Muscle of leg (tissue), 11 donors: Measurements from ENCODE around the gene PLET1. TPM values are rescaled to one million over a fixed set of nuclear protein-coding genes. Genes with fewer than 3 reads are reported as not detected.

Experiments used
- DNase-seq: peaks from one replicate; pipeline ENCODE4 v3.0.0; 2013
- H3K27ac ChIP-seq: one replicate; pipeline ENCODE4 v1.5.1; 2013; ENCODE audit warnings: mild to moderate bottlenecking, low read length, control low read depth
- H3K27me3 ChIP-seq: one replicate; pipeline ENCODE4 v1.6.1; 2013; ENCODE audit warnings: low read length; ENCODE audit not compliant: control insufficient read depth, insufficient read depth
- H3K36me3 ChIP-seq: one replicate; pipeline ENCODE4 v1.6.1; 2013; ENCODE audit warnings: low read length; ENCODE audit not compliant: control insufficient read depth, insufficient read depth
- H3K4me1 ChIP-seq: one replicate; pipeline ENCODE4 v1.6.1; 2013; ENCODE audit warnings: low read length; ENCODE audit not compliant: control insufficient read depth, insufficient read depth
- H3K4me3 ChIP-seq: one replicate; pipeline ENCODE4 v1.5.1; 2013; ENCODE audit warnings: low read length, control low read depth
- H3K9me3 ChIP-seq: replicated peaks from 2 replicates; pipeline ENCODE4 v1.6.1; 2013; ENCODE audit warnings: low read depth, low read length; ENCODE audit not compliant: control insufficient read depth
- WGBS: methylation state at CpG from one replicate; pipeline ENCODE4 v1.1.5; 2013; ENCODE audit warnings: missing lambda C conversion rate; ENCODE audit not compliant: insufficient coverage; 5-methylcytosine and 5-hydroxymethylcytosine counted together
- polyA plus RNA-seq, 8 donors: library from polyadenylated mRNA; unstranded; fragments of 120-200 nt; gene quantifications; one replicate each; pipeline versions ENCODE4 v1.2.1 to v1.2.3, GENCODE V29; 2013; ENCODE audit warnings: inconsistent platforms in 1 of 8, low replicate concordance in 1 of 8; ENCODE audit not compliant: insufficient read length in 8 of 8, insufficient read depth in 1 of 8
- total RNA-seq: library from RNA; stranded (reverse); fragments of 120-200 nt; gene quantifications from one replicate; pipeline ENCODE4 v1.2.4, GENCODE V29; 2013

The PLET1 gene
- total and polyA plus RNA-seq, 9 donors: not detected

DNA sequence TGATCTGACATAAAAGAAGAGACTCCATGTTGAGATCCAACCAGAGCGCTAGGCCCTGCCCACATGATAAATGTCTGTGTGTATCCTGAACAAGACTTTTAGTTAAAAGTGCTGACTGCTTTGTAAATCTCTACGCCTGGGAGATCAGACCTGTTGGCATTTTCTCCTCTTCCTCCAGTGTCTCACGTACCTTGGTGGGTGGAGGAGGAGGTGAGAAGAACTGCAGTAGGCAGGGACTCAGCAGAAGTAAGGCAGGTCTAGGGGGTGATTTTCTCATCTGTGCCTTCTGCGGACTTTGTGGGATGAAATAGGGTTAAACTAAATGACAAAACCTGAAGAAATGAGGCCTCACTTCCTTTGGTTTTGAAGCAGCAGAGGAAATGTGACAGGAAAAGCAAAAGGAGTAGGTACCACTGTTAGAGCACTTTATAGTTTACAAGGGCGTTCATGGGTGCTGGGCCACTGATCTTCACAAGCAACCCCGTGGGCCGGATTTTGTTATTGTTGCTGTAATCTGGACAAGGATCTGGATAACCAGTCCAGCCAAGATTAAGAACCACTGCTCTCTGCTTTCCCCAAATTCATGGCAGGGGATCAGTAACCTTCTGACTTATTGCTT is 36.7 kb upstream of the PLET1 start:
- H3K27ac ChIP-seq: no peak overlapping the region

GRCh38 chr11:112296044-112296443 is 35.4 kb upstream of the PLET1 start:
- H3K4me1 ChIP-seq: peaks cover 4% of the 10 kb centered on the region
- DNase-seq: no peak
- H3K36me3 ChIP-seq: no peaks in the 10 kb centered on the region
- no peaks in the 10 kb centered on the region for H3K9me3 ChIP-seq
- WGBS: 89% methylated on average over 1 of the region's 4 CpGs
- peaks cover 4% of the 10 kb centered on the region for H3K27me3 ChIP-seq
- H3K27ac ChIP-seq: no peak overlapping the region
- H3K4me3 ChIP-seq: no peak overlapping the region

More for the DNA sequence above, 36.7 kb upstream of the PLET1 start:
- peaks cover 4% of the 10 kb centered on the region for H3K4me1 ChIP-seq
- H3K9me3 ChIP-seq: no peaks in the 10 kb centered on the region
- 77% methylated on average over 6 of the region's 7 CpGs for WGBS
- peaks cover 4% of the 10 kb centered on the region for H3K27me3 ChIP-seq
- H3K36me3 ChIP-seq: no peaks in the 10 kb centered on the region
- H3K4me3 ChIP-seq: no peak overlapping the region
- DNase-seq: no peak

- H3K9me3 ChIP-seq: no peaks in the 10 kb centered on the region
- H3K27ac ChIP-seq: no peak overlapping the region
- H3K4me1 ChIP-seq: peaks cover 6% of the 10 kb centered on the region
- no peaks in the 10 kb centered on the region for H3K36me3 ChIP-seq
- no peak for DNase-seq
- H3K4me3 ChIP-seq: no peak overlapping the region
- WGBS: no CpG with 5 or more reads among the region's 3 CpGs
- H3K27me3 ChIP-seq: no peaks in the 10 kb centered on the region
These were observed 34.2 kb upstream of the PLET1 start for GRCh38 chr11:112294688-112295340.

DNA sequence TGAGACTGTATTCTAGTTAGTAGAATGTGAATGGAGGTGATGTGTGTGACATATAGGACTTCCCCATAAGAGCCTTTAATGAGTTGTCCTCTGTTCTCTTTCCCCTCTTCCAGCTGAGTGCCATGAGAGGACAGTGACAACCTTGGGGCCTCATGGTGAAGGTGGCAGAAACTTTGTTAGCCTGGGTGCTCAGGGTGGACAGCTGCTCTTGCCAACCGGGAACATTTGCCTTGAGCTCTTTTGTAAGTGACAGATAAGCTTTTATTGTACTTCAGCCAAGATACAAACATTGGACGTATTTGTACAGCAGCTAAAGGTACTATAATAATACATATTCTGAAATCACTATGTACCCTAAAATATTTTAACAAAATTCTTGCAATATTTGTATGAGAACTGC is 33.0 kb upstream of the PLET1 start:
- no CpG with 5 or more reads among the region's 2 CpGs for WGBS
- Histone ChIP-seq H3K36me3 (no peaks in the 10 kb centered on the region), H3K4me1 (peaks cover 10% of the 10 kb centered on the region), H3K27ac (no peak overlapping the region), H3K9me3 (no peaks in the 10 kb centered on the region), H3K27me3 (no peaks in the 10 kb centered on the region), H3K4me3 (no peak overlapping the region)
- peak; percentile 42 for DNase-seq

DNA sequence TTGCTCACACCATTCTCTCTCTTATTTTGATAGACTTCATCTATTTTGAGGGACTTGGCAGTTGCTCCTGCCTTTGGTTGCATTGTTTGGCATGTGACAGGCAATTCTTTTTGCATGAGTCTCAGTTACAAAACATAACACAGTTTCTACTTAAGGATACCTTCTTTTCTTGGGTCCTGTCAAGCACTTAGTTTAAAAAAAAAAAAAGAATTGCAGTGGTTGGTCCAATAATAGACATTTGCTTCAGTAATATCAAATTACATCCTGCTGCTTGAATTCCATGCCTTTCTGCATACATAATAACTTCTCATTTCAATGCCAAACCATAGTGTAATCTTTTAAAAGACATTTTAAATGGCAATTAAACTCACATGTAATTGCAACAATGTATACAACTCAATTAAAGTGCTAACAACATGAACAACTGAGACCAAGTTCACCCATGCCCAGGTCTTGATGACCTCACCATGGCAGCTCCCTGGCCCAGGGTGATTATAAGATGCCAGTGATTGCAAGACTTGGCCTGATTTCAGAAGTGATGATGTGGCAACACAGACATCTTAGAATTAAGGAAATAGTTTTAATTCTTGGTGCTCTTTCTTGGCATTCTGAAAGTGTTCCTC is 32.2 kb upstream of the PLET1 start:
- H3K9me3 ChIP-seq: no peaks in the 10 kb centered on the region
- no peak overlapping the region for H3K4me3 ChIP-seq
- DNase-seq: peak; percentile 53
- no peaks in the 10 kb centered on the region for H3K36me3 ChIP-seq
- H3K27me3 ChIP-seq: no peaks in the 10 kb centered on the region
- peaks cover 7% of the 10 kb centered on the region for H3K4me1 ChIP-seq
- H3K27ac ChIP-seq: no peak overlapping the region

DNA sequence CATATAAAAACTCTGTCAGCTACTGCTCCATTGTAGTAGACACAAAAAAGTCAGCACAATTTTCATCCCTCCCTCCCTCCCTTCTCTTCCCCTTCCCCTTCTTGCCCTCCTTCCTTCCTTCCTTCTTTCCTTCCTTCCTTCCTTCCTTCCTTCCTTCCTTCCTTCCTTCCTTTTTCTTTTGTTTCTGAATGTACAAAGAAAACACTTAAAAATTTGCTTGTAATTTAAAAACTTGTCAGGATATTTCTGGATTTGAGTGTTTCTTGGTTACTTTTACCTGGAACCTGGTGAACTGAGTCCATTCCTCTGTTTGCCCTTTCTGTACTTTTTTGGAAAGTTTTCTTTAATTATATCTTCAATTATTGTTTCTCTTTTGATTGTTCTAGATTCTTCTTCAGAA is 31.5 kb upstream of the PLET1 start:
- Histone ChIP-seq H3K4me3 (no peak overlapping the region), H3K27me3 (no peaks in the 10 kb centered on the region), H3K9me3 (no peaks in the 10 kb centered on the region), H3K27ac (no peak overlapping the region), H3K36me3 (no peaks in the 10 kb centered on the region), H3K4me1 (peaks cover 7% of the 10 kb centered on the region)
- no peak for DNase-seq

- no peaks in the 10 kb centered on the region for H3K36me3 ChIP-seq
- WGBS: 84% methylated on average over 6 of the region's 6 CpGs
- H3K27me3 ChIP-seq: no peaks in the 10 kb centered on the region
- DNase-seq: no peak
- H3K9me3 ChIP-seq: no peaks in the 10 kb centered on the region
- no peak overlapping the region for H3K4me3 ChIP-seq
- H3K27ac ChIP-seq: no peak overlapping the region
- H3K4me1 ChIP-seq: peaks cover 7% of the 10 kb centered on the region
These were observed 30.5 kb upstream of the PLET1 start for GRCh38 chr11:112291191-112291590.

GRCh38 chr11:112290493-112290850 is 29.8 kb upstream of the PLET1 start:
- 44% methylated on average over 3 of the region's 4 CpGs for WGBS
- Histone ChIP-seq H3K9me3 (no peaks in the 10 kb centered on the region), H3K36me3 (no peaks in the 10 kb centered on the region), H3K4me3 (peak overlapping the region; percentile 48), H3K27me3 (no peaks in the 10 kb centered on the region), H3K4me1 (peaks cover 7% of the 10 kb centered on the region), H3K27ac (no peak overlapping the region)
- no peak for DNase-seq

GRCh38 chr11:112289588-112290492 is 29.2 kb upstream of the PLET1 start:
- H3K27ac ChIP-seq: no peak overlapping the region
- peak; percentile 74 for DNase-seq
- 3% methylated on average over 54 of the region's 60 CpGs for WGBS
- H3K27me3 ChIP-seq: no peaks in the 10 kb centered on the region
- H3K4me3 ChIP-seq: peak overlapping the region; percentile 48
- H3K4me1 ChIP-seq: peaks cover 7% of the 10 kb centered on the region
- no peaks in the 10 kb centered on the region for H3K9me3 ChIP-seq
- H3K36me3 ChIP-seq: no peaks in the 10 kb centered on the region

DNA sequence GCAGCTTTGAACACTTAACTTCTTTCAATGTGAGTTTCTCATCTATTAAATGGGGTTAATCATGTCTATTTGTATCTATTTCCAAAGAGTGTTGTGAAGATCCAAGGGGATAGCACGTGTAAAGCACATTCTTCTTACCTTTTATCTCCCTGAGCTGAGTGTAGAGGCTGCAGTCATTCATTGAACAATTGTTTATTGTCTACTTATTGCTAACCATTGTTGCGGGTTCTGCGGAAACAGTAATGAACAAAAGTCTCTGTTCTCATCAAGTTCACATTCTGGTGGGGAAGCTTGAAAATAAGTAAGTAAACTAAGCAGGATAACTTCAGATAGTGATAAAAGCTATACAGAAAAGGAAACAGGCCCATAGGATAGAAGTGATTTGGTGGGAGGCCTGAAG is 27.4 kb upstream of the PLET1 start:
- Histone ChIP-seq H3K4me3 (no peak overlapping the region), H3K4me1 (peaks cover 7% of the 10 kb centered on the region), H3K27ac (no peak overlapping the region), H3K27me3 (no peaks in the 10 kb centered on the region), H3K36me3 (no peaks in the 10 kb centered on the region), H3K9me3 (no peaks in the 10 kb centered on the region)
- WGBS: 100% methylated on average over 2 of the region's 3 CpGs
- DNase-seq: no peak
